ENCODE measurements around the gene C2orf81. TPM values are rescaled to one million over a fixed set of nuclear protein-coding genes. Genes with fewer than 3 reads are reported as not detected.
"Not testable (repeated sequence)": the region's sequence is repeated elsewhere in the genome, so short reads cannot be mapped to it uniquely, and the experiment has no call there.

Gene C2orf81
- total and polyA plus RNA-seq, 10 of the 15 experiments (the other 5 are each of a cell fraction or from before 2014, with no cell fraction given), result 0.10 to 9.8 (median 2.7) TPM

DNA sequence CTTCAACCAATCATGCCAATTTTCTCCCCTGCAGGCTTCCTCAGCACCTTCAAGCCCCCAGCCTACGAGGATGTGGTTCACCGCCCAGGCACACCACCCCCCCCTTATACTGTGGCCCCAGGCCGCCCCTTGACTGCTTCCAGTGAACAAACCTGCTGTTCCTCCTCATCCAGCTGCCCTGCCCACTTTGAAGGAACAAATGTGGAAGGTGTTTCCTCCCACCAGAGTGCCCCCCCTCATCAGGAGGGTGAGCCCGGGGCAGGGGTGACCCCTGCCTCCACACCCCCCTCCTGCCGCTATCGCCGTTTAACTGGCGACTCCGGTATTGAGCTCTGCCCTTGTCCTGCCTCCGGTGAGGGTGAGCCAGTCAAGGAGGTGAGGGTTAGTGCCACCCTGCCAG, 38.8 kb upstream of the C2orf81 start:
- H3K4me3 ChIP-seq; H3K9me3 ChIP-seq (replicated peaks; ENCODE audit: control insufficient read depth, insufficient read depth, low read length); in situ Hi-C loops (cut with MboI); H3K4me2 ChIP-seq (ENCODE audit: control insufficient read depth, insufficient read depth); intact Hi-C loops (cut with micrococcal nuclease; ENCODE audit: unreplicated experiment); H4K20me1 ChIP-seq (ENCODE audit: control insufficient read depth, insufficient read depth); ATAC-seq; H3K36me3 ChIP-seq (ENCODE audit: control insufficient read depth in 2 of 2, insufficient read depth in 2 of 2, low read length in 1 of 2); FAIRE-seq; POLR2A ChIA-PET; H3K27me3 ChIP-seq (replicated peaks in 1 of 2; ENCODE audit: control insufficient read depth in 2 of 2, insufficient read depth in 2 of 2, low read length in 1 of 2); H2AFZ ChIP-seq (ENCODE audit: control insufficient read depth, low read depth, low read length); H3K27ac ChIP-seq (ENCODE audit: control insufficient read depth, insufficient read depth); BruUV-seq (replicated peaks); DNase-seq (ENCODE audit: low read depth, low spot score); H3K9ac ChIP-seq (ENCODE audit: control insufficient read depth, insufficient read depth, low read length): not testable (repeated sequence)
- H3K79me2 ChIP-seq (ENCODE audit: control insufficient read depth, insufficient read depth, low read length), result peaks cover 32% of the 10 kb centered on the region
- H3K4me1 ChIP-seq (ENCODE audit: control insufficient read depth, insufficient read depth, low read length), result peaks cover 19% of the 10 kb centered on the region
- peak; percentile 32; the same call in 1 of the 2 replicates for TF ChIP-seq POLR2A (IDR thresholded peaks at IDR 0.05; ENCODE audit: low read depth, low read length)
- ChIA-PET RAD21 (ENCODE audit: unreplicated experiment) (interaction anchor here (0.7 to 1.2 kb wide), 2 partner anchors 12 to 70 kb away, joined by 3 to 4 read pairs; partner anchors contain the start of genes HTRA2 and MRPL53), SMC1A (ENCODE audit: uncharacterized antibody, unreplicated experiment) (interaction anchor here (1.3 kb wide), 1 partner anchor 120 kb away, joined by 3 read pairs; no protein-coding TSS in a partner anchor), CTCF (interaction anchor here (1.6 kb wide), 1 partner anchor 128 kb away, joined by 5 read pairs; no protein-coding TSS in a partner anchor)
- 93% methylated on average over 10 of the region's 10 CpGs for whole genome bisulfite sequencing (ENCODE audit: insufficient coverage, insufficient replicate concordance, low lambda C conversion rate, missing lambda C conversion rate)

DNA sequence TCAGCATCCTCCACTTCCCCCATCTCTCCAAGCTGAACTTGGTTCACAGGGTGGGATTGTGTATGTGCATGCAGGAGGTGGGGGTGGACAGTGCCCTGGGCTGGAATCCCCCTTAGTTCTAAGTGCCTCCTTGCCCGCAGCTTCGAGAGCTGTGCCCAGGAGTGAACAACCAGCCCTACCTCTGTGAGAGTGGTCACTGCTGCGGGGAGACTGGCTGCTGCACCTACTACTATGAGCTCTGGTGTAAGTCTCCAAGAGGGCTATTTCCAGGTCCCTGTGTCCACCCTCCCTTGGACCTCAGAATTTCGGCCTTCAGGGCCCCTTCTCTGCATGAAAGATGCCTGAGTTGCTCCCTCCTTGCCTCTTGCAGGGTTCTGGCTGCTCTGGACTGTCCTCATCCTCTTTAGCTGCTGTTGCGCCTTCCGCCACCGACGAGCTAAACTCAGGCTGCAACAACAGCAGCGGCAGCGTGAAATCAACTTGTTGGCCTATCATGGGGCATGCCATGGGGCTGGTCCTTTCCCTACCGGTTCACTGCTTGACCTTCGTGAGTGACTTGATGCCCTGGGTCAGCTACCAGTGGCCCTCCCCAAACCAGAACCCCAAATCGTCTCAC, 38.2 kb upstream of the C2orf81 start:
- in situ Hi-C loops (cut with MboI); DNase-seq (ENCODE audit: low read depth, low spot score); H3K9ac ChIP-seq (ENCODE audit: control insufficient read depth, insufficient read depth, low read length); H3K27ac ChIP-seq (ENCODE audit: control insufficient read depth, insufficient read depth); ATAC-seq; H3K36me3 ChIP-seq (ENCODE audit: control insufficient read depth in 2 of 2, insufficient read depth in 2 of 2, low read length in 1 of 2); H3K27me3 ChIP-seq (replicated peaks in 1 of 2; ENCODE audit: control insufficient read depth in 2 of 2, insufficient read depth in 2 of 2, low read length in 1 of 2); intact Hi-C loops (cut with micrococcal nuclease; ENCODE audit: unreplicated experiment); H2AFZ ChIP-seq (ENCODE audit: control insufficient read depth, low read depth, low read length); BruUV-seq (replicated peaks); H4K20me1 ChIP-seq (ENCODE audit: control insufficient read depth, insufficient read depth); H3K9me3 ChIP-seq (replicated peaks; ENCODE audit: control insufficient read depth, insufficient read depth, low read length); FAIRE-seq: not testable (repeated sequence)
- peak overlapping the region; percentile 99 for H3K4me3 ChIP-seq
- SMC1A ChIA-PET (ENCODE audit: uncharacterized antibody, unreplicated experiment), result interaction anchor here (1.3 to 5.5 kb wide), 5 partner anchors 21 to 119 kb away, joined by 3 to 24 read pairs (median 8); partner anchors contain the start of genes C2orf81, CCDC142, TTC31 and WDR54
- RAD21 ChIA-PET (ENCODE audit: unreplicated experiment), result interaction anchor here (1.2 to 1.8 kb wide), 4 partner anchors 13 to 68 kb away, joined by 4 to 11 read pairs (median 8); partner anchors contain the start of genes C2orf81, MRPL53, PCGF1 and WDR54
- peaks cover 28% of the 10 kb centered on the region for H3K79me2 ChIP-seq (ENCODE audit: control insufficient read depth, insufficient read depth, low read length)
- WGBS (ENCODE audit: insufficient coverage, insufficient replicate concordance, low lambda C conversion rate, missing lambda C conversion rate), result 58% methylated on average over 13 of the region's 13 CpGs
- peaks cover 19% of the 10 kb centered on the region for H3K4me1 ChIP-seq (ENCODE audit: control insufficient read depth, insufficient read depth, low read length)
- TF ChIP-seq POLR2AphosphoS2 (IDR thresholded peaks at IDR 0.05; ENCODE audit: low read depth, low read length), result 0 out of 2 replicates have a peak, but pooled peaks have one; percentile 33
- TF ChIP-seq SMAD5 (IDR thresholded peaks at IDR 0.05; ENCODE audit: low read depth), result 0 out of 2 replicates have a peak, but pooled peaks have one; percentile 14
- TF ChIP-seq, protein P1, sequence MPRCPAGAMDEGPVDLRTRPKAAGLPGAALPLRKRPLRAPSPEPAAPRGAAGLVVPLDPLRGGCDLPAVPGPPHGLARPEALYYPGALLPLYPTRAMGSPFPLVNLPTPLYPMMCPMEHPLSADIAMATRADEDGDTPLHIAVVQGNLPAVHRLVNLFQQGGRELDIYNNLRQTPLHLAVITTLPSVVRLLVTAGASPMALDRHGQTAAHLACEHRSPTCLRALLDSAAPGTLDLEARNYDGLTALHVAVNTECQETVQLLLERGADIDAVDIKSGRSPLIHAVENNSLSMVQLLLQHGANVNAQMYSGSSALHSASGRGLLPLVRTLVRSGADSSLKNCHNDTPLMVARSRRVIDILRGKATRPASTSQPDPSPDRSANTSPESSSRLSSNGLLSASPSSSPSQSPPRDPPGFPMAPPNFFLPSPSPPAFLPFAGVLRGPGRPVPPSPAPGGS (IDR thresholded peaks at IDR 0.05; ENCODE audit: borderline replicate concordance, insufficient read depth, low read depth, low read length, poor library complexity, severe bottlenecking), result peak; percentile 11
- TF ChIP-seq POLR2A (IDR thresholded peaks at IDR 0.05; ENCODE audit: low read depth, low read length), result peak; percentile 68
- peak; percentile 27; the same call in 1 of the 2 replicates for TF ChIP-seq MTA3 (IDR thresholded peaks at IDR 0.05; ENCODE audit: borderline replicate concordance, low read length)
- CTCF ChIA-PET, result interaction anchor here (1.4 to 6.7 kb wide), 5 partner anchors 15 to 128 kb away, joined by 10 to 54 read pairs (median 10); partner anchors contain the start of genes AUP1, CCDC142, HTRA2 and TTC31
- H3K4me2 ChIP-seq (ENCODE audit: control insufficient read depth, insufficient read depth), result peak overlapping the region; percentile 87
- POLR2A ChIA-PET, result interaction anchor here (2.0 to 5.8 kb wide), 3 partner anchors 12 to 22 kb away, joined by 14 to 44 read pairs (median 29); partner anchors contain the start of genes CCDC142, MRPL53, RTKN and TTC31
